ENCODE data around the gene BMPER. TPM values are rescaled to one million over a fixed set of nuclear protein-coding genes. Genes with fewer than 3 reads are reported as not detected.

BMPER gene
- total and polyA plus RNA-seq, 2 of the 8 experiments (the other 6 are each of a cell fraction or from before 2014, with no cell fraction given), result 0.33 to 0.69 TPM

DNA sequence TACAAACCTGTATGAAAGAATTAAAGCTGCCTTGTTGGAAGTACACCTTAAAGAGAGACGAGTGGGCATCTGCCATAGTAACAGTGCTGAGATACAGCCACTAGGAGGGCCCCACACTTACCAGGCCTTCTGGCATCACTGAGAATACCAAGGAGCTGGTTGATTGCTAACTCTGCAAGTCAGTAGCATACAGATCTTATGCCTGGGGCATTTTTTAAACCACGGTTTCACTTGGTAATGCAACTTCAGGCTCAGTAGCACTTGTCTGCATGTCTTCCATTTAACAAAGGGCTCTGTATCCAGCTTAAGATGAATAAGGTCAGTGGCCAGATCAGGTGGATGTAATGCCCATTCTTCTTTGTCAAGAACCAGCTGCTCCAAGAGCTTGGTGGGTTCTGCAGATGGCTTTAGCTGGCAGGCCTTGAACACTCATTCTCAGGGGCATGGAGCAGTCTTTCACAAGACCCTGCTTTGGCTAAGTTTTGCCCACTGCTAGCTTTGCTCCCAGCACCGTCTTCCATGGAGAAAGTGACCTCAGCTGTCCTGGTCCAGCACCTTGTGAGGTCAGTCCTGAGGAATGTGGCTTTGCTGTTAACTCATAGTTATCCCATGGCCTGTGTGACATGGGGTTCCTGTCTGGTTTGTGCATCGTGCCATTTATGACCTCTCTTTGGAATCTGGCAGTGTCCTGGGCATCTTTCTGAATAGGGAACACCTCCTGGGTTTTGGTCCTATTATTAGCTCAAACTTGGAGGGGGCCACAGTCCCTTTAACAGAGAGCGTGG lies 68.1 kb downstream of the BMPER start:
- Histone ChIP-seq H3K79me2 (ENCODE audit: control insufficient read depth in 1 of 2, insufficient read depth in 2 of 2, low read length in 2 of 2) (no peaks in the 10 kb centered on the region), H4K91ac (replicated peaks; ENCODE audit: insufficient read length, low read length) (no peak overlapping the region), H3K4ac (replicated peaks; ENCODE audit: insufficient read length, low read depth, low read length) (no peak overlapping the region), H3K27me3 (replicated peaks in 1 of 4; ENCODE audit: control insufficient read depth in 3 of 4, extremely low read depth in 1 of 4, insufficient read depth in 3 of 4, low read length in 3 of 4) (no peaks in the 10 kb centered on the region), H3K18ac (ENCODE audit: extremely low read depth, low read length) (no peak overlapping the region), H2BK20ac (ENCODE audit: low read length) (no peak overlapping the region), H2BK5ac (ENCODE audit: low read depth, low read length) (no peak overlapping the region), H3K79me1 (ENCODE audit: low read depth, low read length) (no peaks in the 10 kb centered on the region), H4K8ac (ENCODE audit: extremely low read depth, insufficient read depth, low read length) (no peak overlapping the region), H4K20me1 (replicated peaks in 1 of 2; ENCODE audit: control insufficient read depth in 1 of 2, insufficient read depth in 2 of 2, low read length in 2 of 2) (no peaks in the 10 kb centered on the region), H3K23ac (ENCODE audit: insufficient read length) (no peak overlapping the region), H3K27ac (ENCODE audit: low read depth, low read length) (no peak overlapping the region), H2AK5ac (ENCODE audit: low read depth, low read length) (no peak overlapping the region), H3K4me1 (replicated peaks in 1 of 4; ENCODE audit: control insufficient read depth in 3 of 4, insufficient read depth in 4 of 4, low read length in 3 of 4) (peaks cover 0 to 6% (median 0%) of the 10 kb centered on the region in 4 experiments; a peak in 1 of 7 replicates), H2AFZ (ENCODE audit: low read length) (no peak overlapping the region), H3K56ac (replicated peaks; ENCODE audit: insufficient read length, low read depth, low read length) (no peak overlapping the region), H3K23me2 (ENCODE audit: low read depth, low read length) (no peaks in the 10 kb centered on the region), H3K4me2 (ENCODE audit: insufficient read depth in 1 of 2, low read depth in 2 of 2, low read length in 2 of 2) (no peak overlapping the region), H3K4me3 (ENCODE audit: extremely low read depth in 1 of 4, insufficient read depth in 2 of 4, low read depth in 3 of 4, low read length in 4 of 4) (no peak overlapping the region), H3K9ac (replicated peaks in 1 of 4; ENCODE audit: extremely low read depth in 1 of 4, low read depth in 3 of 4, low read length in 3 of 4) (no peak overlapping the region), H3K9me3 (ENCODE audit: insufficient read depth in 2 of 2, low read depth in 1 of 2, low read length in 1 of 2) (no peaks in the 10 kb centered on the region), H3K14ac (ENCODE audit: insufficient read length) (no peak overlapping the region), H3K36me3 (ENCODE audit: control insufficient read depth in 2 of 4, insufficient read depth in 4 of 4, low read length in 3 of 4) (no peaks in the 10 kb centered on the region), H2BK15ac (ENCODE audit: low read length) (no peak overlapping the region), H2BK120ac (replicated peaks; ENCODE audit: low read depth, low read length) (no peak overlapping the region), H4K5ac (ENCODE audit: insufficient read length, low read depth, low read length) (no peak overlapping the region), H2BK12ac (ENCODE audit: low read depth, low read length) (no peak overlapping the region)
- WGBS, 2 experiments (ENCODE audit: extremely low coverage in 1 of 2, insufficient coverage in 1 of 2, insufficient read length in 1 of 2, insufficient replicate concordance in 2 of 2, low coverage in 1 of 2, low lambda C conversion rate in 2 of 2, missing lambda C conversion rate in 1 of 2), result 88% methylated on average over 5 of the region's 5 CpGs; no CpG with 5 or more reads in 1 of the 2 experiments
- POLR2A ChIA-PET (ENCODE audit: partially characterized antibody), result interaction anchor here (2.0 kb wide), 1 partner anchor 9 kb away, joined by 6 read pairs; no protein-coding TSS in a partner anchor
- DNase-seq (ENCODE audit: low read depth in 1 of 2, low spot score in 2 of 2), result no peak
- CTCF ChIA-PET (ENCODE audit: partially characterized antibody), result interaction anchor here (0.6 to 1.8 kb wide), 11 partner anchors 9 to 955 kb away, joined by 3 to 9 read pairs (median 4); no protein-coding TSS in a partner anchor
- FAIRE-seq, result no peak
- TF ChIP-seq, protein P1, sequence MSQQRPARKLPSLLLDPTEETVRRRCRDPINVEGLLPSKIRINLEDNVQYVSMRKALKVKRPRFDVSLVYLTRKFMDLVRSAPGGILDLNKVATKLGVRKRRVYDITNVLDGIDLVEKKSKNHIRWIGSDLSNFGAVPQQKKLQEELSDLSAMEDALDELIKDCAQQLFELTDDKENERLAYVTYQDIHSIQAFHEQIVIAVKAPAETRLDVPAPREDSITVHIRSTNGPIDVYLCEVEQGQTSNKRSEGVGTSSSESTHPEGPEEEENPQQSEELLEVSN (IDR thresholded peaks at IDR 0.05), result no peak
- TF ChIP-seq, protein P2, sequence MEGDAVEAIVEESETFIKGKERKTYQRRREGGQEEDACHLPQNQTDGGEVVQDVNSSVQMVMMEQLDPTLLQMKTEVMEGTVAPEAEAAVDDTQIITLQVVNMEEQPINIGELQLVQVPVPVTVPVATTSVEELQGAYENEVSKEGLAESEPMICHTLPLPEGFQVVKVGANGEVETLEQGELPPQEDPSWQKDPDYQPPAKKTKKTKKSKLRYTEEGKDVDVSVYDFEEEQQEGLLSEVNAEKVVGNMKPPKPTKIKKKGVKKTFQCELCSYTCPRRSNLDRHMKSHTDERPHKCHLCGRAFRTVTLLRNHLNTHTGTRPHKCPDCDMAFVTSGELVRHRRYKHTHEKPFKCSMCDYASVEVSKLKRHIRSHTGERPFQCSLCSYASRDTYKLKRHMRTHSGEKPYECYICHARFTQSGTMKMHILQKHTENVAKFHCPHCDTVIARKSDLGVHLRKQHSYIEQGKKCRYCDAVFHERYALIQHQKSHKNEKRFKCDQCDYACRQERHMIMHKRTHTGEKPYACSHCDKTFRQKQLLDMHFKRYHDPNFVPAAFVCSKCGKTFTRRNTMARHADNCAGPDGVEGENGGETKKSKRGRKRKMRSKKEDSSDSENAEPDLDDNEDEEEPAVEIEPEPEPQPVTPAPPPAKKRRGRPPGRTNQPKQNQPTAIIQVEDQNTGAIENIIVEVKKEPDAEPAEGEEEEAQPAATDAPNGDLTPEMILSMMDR (IDR thresholded peaks at IDR 0.05; ENCODE audit: control extremely low read depth in 1 of 3, insufficient read depth in 1 of 3, low read depth in 1 of 3, low read length in 3 of 3), result no peak
- no peak for TF ChIP-seq RBBP5 (IDR thresholded peaks at IDR 0.05; ENCODE audit: borderline replicate concordance, low read depth, low read length)
- no peak for TF ChIP-seq TAF1 (IDR thresholded peaks at IDR 0.05; ENCODE audit: low read depth, low read length)
- TF ChIP-seq RXRA (IDR thresholded peaks at IDR 0.05; ENCODE audit: insufficient read depth, low read depth, low read length), result no peak
- no peak for TF ChIP-seq SIRT6 (IDR thresholded peaks at IDR 0.05; ENCODE audit: low read length)
- no peak for TF ChIP-seq SRF (IDR thresholded peaks at IDR 0.05; ENCODE audit: low read depth, low read length)
- no peak for TF ChIP-seq RAD21 (IDR thresholded peaks at IDR 0.05 in 1 of 2, conservative IDR thresholded peaks at IDR 0.05 in 1 of 2; ENCODE audit: low read depth in 2 of 2, low read length in 2 of 2)
- TF ChIP-seq CHD2 (IDR thresholded peaks at IDR 0.05; ENCODE audit: low read length), result no peak

All from H1 (cell line).